H1 (cell line): Measurements from ENCODE around the gene STK11. TPM values are rescaled to one million over a fixed set of nuclear protein-coding genes. Genes with fewer than 3 reads are reported as not detected.

Experiments used
- CTCF ChIA-PET: fragments of 300-600 bp; sonication (Branson Sonifier 250); formaldehyde crosslinking; loops from one replicate; lab custom pipeline; 2021; ENCODE audit not compliant: partially characterized antibody; lab: Charles Lee
- POLR2A ChIA-PET: fragments of 300-600 bp; sonication (Branson Sonifier 250); formaldehyde crosslinking; loops from one replicate; lab custom pipeline; 2021; ENCODE audit warnings: inconsistent platforms; ENCODE audit not compliant: partially characterized antibody; lab: Charles Lee
- DNase-seq, 2 experiments: peaks; one replicate each; pipeline versions ENCODE4 v3.0.0 to v3.0.0-alpha.2; 2010 to 2022; ENCODE audit warnings: low spot score in 2 of 2, low read depth in 1 of 2, mixed read lengths in 1 of 2
- FAIRE-seq: peaks from 2 replicates; lab custom pipeline; 2011; peaks lifted over from hg19 to GRCh38; lab: Jason Lieb, UNC
- H2AFZ ChIP-seq: 2 replicates; pipeline ENCODE4 v1.8.1; 2012; ENCODE audit warnings: low read length, inconsistent platforms
- H2AK5ac ChIP-seq: 2 replicates; pipeline ENCODE4 v1.6.1; 2013; ENCODE audit warnings: low read depth, low read length
- H2BK120ac ChIP-seq: replicated peaks from 2 replicates; pipeline ENCODE3; 2013; ENCODE audit warnings: low read depth, low read length, inconsistent platforms
- H2BK12ac ChIP-seq: 2 replicates; pipeline ENCODE4 v1.6.1; 2013; ENCODE audit warnings: low read depth, low read length
- H2BK15ac ChIP-seq: 2 replicates; pipeline ENCODE4 v1.6.1; 2013; ENCODE audit warnings: low read length
- H2BK20ac ChIP-seq: 2 replicates; pipeline ENCODE4 v1.6.1; 2013; ENCODE audit warnings: low read length
- H2BK5ac ChIP-seq: 2 replicates; pipeline ENCODE4 v1.6.1; 2013; ENCODE audit warnings: low read depth, low read length
- H3K14ac ChIP-seq: 2 replicates; pipeline ENCODE4 v1.6.1; 2013; ENCODE audit warnings: inconsistent platforms; ENCODE audit not compliant: insufficient read length
- H3K18ac ChIP-seq: 2 replicates; pipeline ENCODE4 v1.6.1; 2013; ENCODE audit warnings: low read length; ENCODE audit errors: extremely low read depth
- H3K23ac ChIP-seq: 2 replicates; pipeline ENCODE4 v1.6.1; 2013; ENCODE audit warnings: inconsistent platforms; ENCODE audit not compliant: insufficient read length
- H3K23me2 ChIP-seq: 2 replicates; pipeline ENCODE4 v1.6.1; 2013; ENCODE audit warnings: low read depth, low read length
- H3K27ac ChIP-seq: 2 replicates; pipeline ENCODE4 v1.6.1; 2011; ENCODE audit warnings: low read depth, low read length, inconsistent platforms
- H3K27me3 ChIP-seq, 4 experiments: replicated peaks in 1 of 4; 1 replicate in 1 of 4; 2 replicates in 3 of 4; pipeline versions ENCODE4 v1.6.1 to v1.8.1; 2011 to 2013; ENCODE audit warnings: low read length in 3 of 4, mild to moderate bottlenecking in 3 of 4, inconsistent platforms in 2 of 4, mixed read lengths in 2 of 4, moderate library complexity in 1 of 4; ENCODE audit not compliant: control insufficient read depth in 3 of 4, insufficient read depth in 3 of 4; ENCODE audit errors: extremely low read depth in 1 of 4
- H3K36me3 ChIP-seq, 4 experiments: 2 replicates each; pipeline versions ENCODE4 v1.6.1 to v1.8.1; 2011 to 2013; ENCODE audit warnings: mild to moderate bottlenecking in 4 of 4, low read length in 3 of 4, moderate library complexity in 2 of 4, control low read depth in 1 of 4, inconsistent platforms in 1 of 4; ENCODE audit not compliant: insufficient read depth in 4 of 4, control insufficient read depth in 2 of 4
- H3K4ac ChIP-seq: replicated peaks from 2 replicates; pipeline ENCODE3; 2013; ENCODE audit warnings: low read length, low read depth, mixed read lengths, inconsistent platforms; ENCODE audit not compliant: insufficient read length
- H3K4me1 ChIP-seq, 4 experiments: replicated peaks in 1 of 4; 1 replicate in 1 of 4; 2 replicates in 3 of 4; pipeline versions ENCODE4 v1.6.1 to v1.8.1; 2011 to 2013; ENCODE audit warnings: low read length in 3 of 4, inconsistent platforms in 2 of 4, mixed read lengths in 1 of 4; ENCODE audit not compliant: insufficient read depth in 4 of 4, control insufficient read depth in 3 of 4
- H3K4me2 ChIP-seq, 2 experiments: 2 replicates each; pipeline versions ENCODE4 v1.6.1 to v1.8.1; 2011 to 2013; ENCODE audit warnings: low read depth in 2 of 2, low read length in 2 of 2, control low read depth in 1 of 2, inconsistent platforms in 1 of 2, mild to moderate bottlenecking in 1 of 2; ENCODE audit not compliant: insufficient read depth in 1 of 2
- H3K4me3 ChIP-seq, 4 experiments: fragments of 200-600, 300-600 bp in 1 of 4; sonication (generic), shearing (Covaris generic), sonication (Bioruptor Twin) in 1 of 4; 2 replicates each; pipeline versions ENCODE4 v1.5.1 to v1.8.1; 2011 to 2016; ENCODE audit warnings: low read length in 4 of 4, low read depth in 3 of 4, control low read depth in 2 of 4, inconsistent platforms in 2 of 4, mild to moderate bottlenecking in 2 of 4, mixed read lengths in 1 of 4, moderate library complexity in 1 of 4; ENCODE audit not compliant: insufficient read depth in 2 of 4; ENCODE audit errors: extremely low read depth in 1 of 4
- H3K56ac ChIP-seq: replicated peaks from 2 replicates; pipeline ENCODE3; 2013; ENCODE audit warnings: low read depth, mild to moderate bottlenecking, mixed read lengths, low read length, inconsistent platforms; ENCODE audit not compliant: insufficient read length
- H3K79me1 ChIP-seq: 2 replicates; pipeline ENCODE4 v1.6.1; 2013; ENCODE audit warnings: low read depth, low read length, control low read depth
- H3K79me2 ChIP-seq, 2 experiments: 2 replicates each; pipeline versions ENCODE4 v1.6.1 to v1.8.1; 2012 to 2013; ENCODE audit warnings: low read length in 2 of 2, mild to moderate bottlenecking in 2 of 2, inconsistent platforms in 1 of 2; ENCODE audit not compliant: insufficient read depth in 2 of 2, control insufficient read depth in 1 of 2
- H3K9ac ChIP-seq, 4 experiments: replicated peaks in 1 of 4; 1 replicate in 1 of 4; 2 replicates in 3 of 4; pipeline versions ENCODE4 v1.6.1 to v1.8.1; 2011 to 2013; ENCODE audit warnings: low read depth in 3 of 4, low read length in 3 of 4, control low read depth in 2 of 4, mild to moderate bottlenecking in 2 of 4, moderate library complexity in 2 of 4, inconsistent platforms in 1 of 4; ENCODE audit errors: extremely low read depth in 1 of 4
- H3K9me3 ChIP-seq, 2 experiments: 2 replicates each; pipeline versions ENCODE4 v1.6.1 to v1.8.1; 2012 to 2013; ENCODE audit warnings: mild to moderate bottlenecking in 2 of 2, moderate library complexity in 2 of 2, control low read depth in 1 of 2, inconsistent platforms in 1 of 2, low read depth in 1 of 2, low read length in 1 of 2, mixed read lengths in 1 of 2; ENCODE audit not compliant: insufficient read depth in 2 of 2
- H4K20me1 ChIP-seq, 2 experiments: replicated peaks in 1 of 2; 2 replicates each; pipeline versions ENCODE3 to v1.8.1; 2011 to 2013; ENCODE audit warnings: inconsistent platforms in 2 of 2, low read length in 2 of 2, mild to moderate bottlenecking in 1 of 2; ENCODE audit not compliant: insufficient read depth in 2 of 2, control insufficient read depth in 1 of 2
- H4K5ac ChIP-seq: 2 replicates; pipeline ENCODE4 v1.6.1; 2013; ENCODE audit warnings: low read length, low read depth, mixed read lengths, inconsistent platforms; ENCODE audit not compliant: insufficient read length
- H4K8ac ChIP-seq: 2 replicates; pipeline ENCODE4 v1.8.0; 2013; ENCODE audit warnings: mild to moderate bottlenecking, moderate library complexity, low read length, inconsistent platforms; ENCODE audit not compliant: insufficient read depth; ENCODE audit errors: extremely low read depth
- H4K91ac ChIP-seq: replicated peaks from 2 replicates; pipeline ENCODE3; 2013; ENCODE audit warnings: low read length, mixed read lengths, inconsistent platforms; ENCODE audit not compliant: insufficient read length
- CTCF ChIP-seq, 3 experiments: IDR thresholded peaks; 1 replicate in 2 of 3; 2 replicates in 1 of 3; pipeline versions ENCODE4 v1.5.1 to v1.6.1; 2011; ENCODE audit warnings: low read length in 3 of 3, mild to moderate bottlenecking in 3 of 3, inconsistent platforms in 2 of 3, low read depth in 1 of 3, moderate library complexity in 1 of 3; ENCODE audit not compliant: insufficient read depth in 1 of 3; ENCODE audit errors: control extremely low read depth in 1 of 3
- GABPA ChIP-seq: IDR thresholded peaks from 2 replicates; pipeline ENCODE4 v1.6.1; 2011; ENCODE audit warnings: mild to moderate bottlenecking, low read length, moderate library complexity, borderline replicate concordance; ENCODE audit not compliant: insufficient read depth
- WGBS, 2 experiments: shearing (Covaris generic) in 1 of 2; methylation state at CpG; one replicate each; pipeline versions ENCODE4 v1.1.6 to v1.1.7; 2013 to 2015; ENCODE audit warnings: low lambda C conversion rate in 2 of 2, mixed read lengths in 2 of 2, inconsistent platforms in 1 of 2, low coverage in 1 of 2, missing lambda C conversion rate in 1 of 2; ENCODE audit not compliant: insufficient replicate concordance in 2 of 2, insufficient coverage in 1 of 2, insufficient read length in 1 of 2; ENCODE audit errors: extremely low coverage in 1 of 2, missing lambda C conversion rate in 1 of 2; 5-methylcytosine and 5-hydroxymethylcytosine counted together
- polyA plus RNA-seq, 7 experiments: library from polyadenylated mRNA; depleted of rRNA in 3 of 7; stranded (reverse) in 5 of 7; unstranded in 2 of 7; fragments of >200 nt in 5 of 7; fragments of 200-250 nt in 2 of 7; gene quantifications; 1 replicate in 5 of 7; 2 replicates in 1 of 7; 4 replicates in 1 of 7; pipeline versions ENCODE4 v1.2.1 to v1.2.3, GENCODE V29; 2011 to 2013; ENCODE audit warnings: missing spikeins in 2 of 7, mixed read lengths in 2 of 7
- total RNA-seq: library from RNA; stranded (reverse); fragmentation: NEBNext Ultra II Directional; extraction: Animal tissue kit (Norgen Biotek cat#: 25700); gene quantifications from 2 replicates; pipeline ENCODE4 v1.2.1, GENCODE V29; 2021

The STK11 gene
- total and polyA plus RNA-seq, 2 of the 8 experiments (the other 6 are each of a cell fraction or from before 2014, with no cell fraction given): 45.3 to 70.7 TPM

DNA sequence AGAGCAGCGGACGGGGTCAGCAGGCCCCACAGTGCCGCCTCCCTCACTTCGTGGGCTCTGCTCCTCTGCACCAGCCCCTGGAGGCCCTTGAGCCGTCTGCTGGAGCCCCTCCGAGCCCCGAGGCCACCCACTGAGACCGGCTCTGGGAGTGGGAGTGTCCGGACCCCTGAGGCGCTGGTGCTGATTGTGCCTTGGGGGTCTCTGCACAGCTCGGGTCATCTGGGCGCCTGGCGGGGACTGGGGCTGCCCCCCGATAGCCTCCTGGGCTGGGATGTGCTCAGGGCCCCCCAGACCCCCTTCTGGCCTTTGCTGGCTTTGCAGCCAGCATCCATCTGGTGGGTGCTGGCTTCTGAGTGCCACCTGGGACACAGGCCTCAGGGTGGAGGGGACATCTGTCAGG, 16.8 kb downstream of the STK11 start:
- no peak overlapping the region for H2AFZ ChIP-seq
- no peak overlapping the region for H2BK120ac ChIP-seq
- no peak overlapping the region for H4K5ac ChIP-seq
- H3K9ac ChIP-seq: no peak overlapping the region
- DNase-seq (peak in 1 of 2 experiments; percentile 48), FAIRE-seq (no peak)
- H3K4ac ChIP-seq: no peak overlapping the region
- H2AK5ac ChIP-seq: no peak overlapping the region
- H3K4me3 ChIP-seq: no peak overlapping the region
- peaks cover 0 to 49% (median under 1%) of the 10 kb centered on the region in 4 experiments; a peak in 3 of 8 replicates for H3K36me3 ChIP-seq
- no peak overlapping the region for H3K27ac ChIP-seq
- peaks cover 7% of the 10 kb centered on the region for H3K79me1 ChIP-seq
- no peak overlapping the region for H3K56ac ChIP-seq
- H3K4me2 ChIP-seq: no peak overlapping the region
- H3K27me3 ChIP-seq: no peaks in the 10 kb centered on the region
- no peak overlapping the region for H2BK20ac ChIP-seq
- ChIA-PET CTCF (interaction anchor here (0.6 to 9.0 kb wide), 37 partner anchors 10 to 215 kb away, joined by 3 to 56 read pairs (median 5); partner anchors contain the start of gene CBARP), POLR2A (interaction anchor here (0.6 to 2.1 kb wide), 13 partner anchors 9 to 203 kb away, joined by 3 to 10 read pairs (median 4); partner anchors contain the start of genes CBARP, CIRBP and CNN2)
- no peaks in the 10 kb centered on the region for H3K9me3 ChIP-seq
- H3K18ac ChIP-seq: no peak overlapping the region
- peak overlapping the region; percentile 35; the same call in 1 of the 2 replicates for H4K8ac ChIP-seq
- WGBS, 2 experiments: 73% methylated on average over 11 of the region's 14 CpGs; no CpG with 5 or more reads in 1 of the 2 experiments
- no peaks in the 10 kb centered on the region for H3K23me2 ChIP-seq
- H3K4me1 ChIP-seq: peaks cover 0 to 1% (median under 1%) of the 10 kb centered on the region in 4 experiments; a peak in 3 of 7 replicates
- H2BK5ac ChIP-seq: peak overlapping the region; percentile 66; the same call in 1 of the 2 replicates
- H3K23ac ChIP-seq: no peak overlapping the region
- H4K20me1 ChIP-seq: peaks cover 21 to 34% of the 10 kb centered on the region in 2 experiments
- H2BK15ac ChIP-seq: no peak overlapping the region
- H3K79me2 ChIP-seq: peaks cover 0 to 13% of the 10 kb centered on the region in 2 experiments; a peak in 2 of 4 replicates
- TF ChIP-seq GABPA: no peak
- TF ChIP-seq CTCF (IDR thresholded peaks at IDR 0.05; ENCODE audit: control extremely low read depth in 1 of 3, insufficient read depth in 1 of 3, low read depth in 1 of 3, low read length in 3 of 3): peak in 2 of 3 experiments; percentile 11 to 26; a peak in 2 of 4 replicates
- H4K91ac ChIP-seq: no peak overlapping the region
- H2BK12ac ChIP-seq: no peak overlapping the region
- no peak overlapping the region for H3K14ac ChIP-seq
